NB4 (cell line): ENCODE measurements around the gene STK24.
"Not testable (repeated sequence)": the region's sequence is repeated elsewhere in the genome, so short reads cannot be mapped to it uniquely, and the experiment has no call there.

Experiments used
- DNase-seq: peaks from one replicate; pipeline ENCODE4 v3.0.0; 2010; ENCODE audit warnings: low read depth
- H3K4me3 ChIP-seq: one replicate; pipeline ENCODE4 v1.5.1; 2011; ENCODE audit warnings: mild to moderate bottlenecking, low read depth, low read length, moderate library complexity
- CTCF ChIP-seq: IDR thresholded peaks from one replicate; pipeline ENCODE4 v1.5.1; 2012; ENCODE audit warnings: low read depth, low read length
- MAX ChIP-seq: IDR thresholded peaks from 2 replicates; pipeline ENCODE4 v1.6.1; 2011; ENCODE audit warnings: low read depth, low read length
- MYC ChIP-seq: IDR thresholded peaks from 2 replicates; pipeline ENCODE4 v1.6.1; 2011; ENCODE audit warnings: low read depth, low read length
- POLR2A ChIP-seq: IDR thresholded peaks from 2 replicates; pipeline ENCODE4 v1.6.1; 2011; ENCODE audit warnings: mild to moderate bottlenecking; ENCODE audit not compliant: insufficient read length; ENCODE audit errors: extremely low read depth

STK24 gene

GRCh38 chr13:98591721-98592361, 14.9 kb upstream of the STK24 start:
- TF ChIP-seq MAX (no peak), MYC (no peak), POLR2A (no peak), CTCF (no peak)
- H3K4me3 ChIP-seq, result no peak overlapping the region
- DNase-seq, result no peak

GRCh38 chr13:98590471-98590870, 13.6 kb upstream of the STK24 start:
- H3K4me3 ChIP-seq, DNase-seq: not testable (repeated sequence)

GRCh38 chr13:98589516-98589915, 12.6 kb upstream of the STK24 start:
- not testable (repeated sequence) for H3K4me3 ChIP-seq, DNase-seq

GRCh38 chr13:98586400-98587345, 9.8 kb upstream of the STK24 start:
- DNase-seq, result no peak
- no peak for TF ChIP-seq MAX
- TF ChIP-seq CTCF, result no peak
- no peak for TF ChIP-seq MYC
- no peak for TF ChIP-seq POLR2A
- H3K4me3 ChIP-seq, result no peak overlapping the region

- DNase-seq, result no peak
- TF ChIP-seq CTCF (no peak), MYC (no peak), MAX (no peak), POLR2A (no peak)
Observed at GRCh38 chr13:98585946-98586345, 9.0 kb upstream of the STK24 start.

GRCh38 chr13:98585398-98585754, 8.5 kb upstream of the STK24 start:
- no peak for DNase-seq
- H3K4me3 ChIP-seq, result no peak overlapping the region
- TF ChIP-seq POLR2A, result no peak
- TF ChIP-seq MAX, result no peak
- TF ChIP-seq MYC, result no peak
- TF ChIP-seq CTCF, result no peak

More at GRCh38 chr13:98585946-98586345, 9.0 kb upstream of the STK24 start:
- no peak overlapping the region for H3K4me3 ChIP-seq

- no peak overlapping the region for H3K4me3 ChIP-seq
- TF ChIP-seq POLR2A, result no peak
- TF ChIP-seq MYC, result no peak
- TF ChIP-seq MAX, result no peak
- TF ChIP-seq CTCF, result no peak
- DNase-seq, result no peak
Observed at GRCh38 chr13:98584668-98585397, 7.9 kb upstream of the STK24 start.
